Neuron (in vitro differentiated cells): ENCODE measurements around the gene SSBP4.
"Not testable (repeated sequence)": the region's sequence is repeated elsewhere in the genome, so short reads cannot be mapped to it uniquely, and the experiment has no call there.

Source experiments
- H2AFZ ChIP-seq: one replicate; pipeline ENCODE4 v1.6.1; 2013; ENCODE audit warnings: low read depth, mild to moderate bottlenecking, inconsistent platforms, low read length, moderate library complexity
- H3K27me3 ChIP-seq: one replicate; pipeline ENCODE4 v1.6.1; 2013; ENCODE audit warnings: low read length; ENCODE audit not compliant: insufficient read depth
- H3K36me3 ChIP-seq: one replicate; pipeline ENCODE4 v1.6.1; 2013; ENCODE audit warnings: low read length; ENCODE audit not compliant: insufficient read depth
- H3K4me1 ChIP-seq: one replicate; pipeline ENCODE4 v1.6.1; 2013; ENCODE audit warnings: low read length; ENCODE audit not compliant: insufficient read depth
- H3K4me3 ChIP-seq: 2 replicates; pipeline ENCODE4 v1.5.1; 2013; ENCODE audit warnings: mild to moderate bottlenecking, low read length, moderate library complexity
- H3K9me3 ChIP-seq: one replicate; pipeline ENCODE4 v1.6.1; 2013; ENCODE audit warnings: low read length

The SSBP4 gene

DNA sequence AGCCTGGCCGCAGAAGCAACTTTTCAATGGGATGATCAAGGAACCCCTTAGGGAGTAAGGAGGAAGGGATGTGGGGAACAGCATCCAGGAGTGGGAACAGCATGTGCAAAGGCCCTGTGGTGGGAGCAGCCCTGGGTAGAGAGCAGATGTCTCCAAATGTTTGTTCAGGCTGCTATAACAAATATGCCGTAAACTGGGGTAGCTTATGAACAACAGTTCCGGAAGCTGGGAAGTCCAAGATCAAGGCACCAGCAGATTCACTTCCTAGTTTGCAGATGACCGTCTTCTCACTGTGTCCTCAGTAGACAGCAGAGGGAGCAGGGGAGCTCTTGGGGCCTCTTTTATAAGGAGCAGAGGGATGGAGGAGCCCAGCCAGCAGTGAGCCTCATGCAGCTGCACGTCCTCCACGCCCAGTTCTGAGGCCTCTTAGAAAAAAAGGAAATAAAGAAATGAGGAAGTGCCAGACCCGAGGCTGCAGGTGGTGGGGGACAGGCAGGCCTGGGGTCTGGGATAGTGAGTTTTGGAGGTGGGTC is 17.6 kb upstream of the SSBP4 start:
- H2AFZ ChIP-seq: no peak overlapping the region
- peaks cover 7% of the 10 kb centered on the region for H3K4me1 ChIP-seq
- H3K9me3 ChIP-seq: no peaks in the 10 kb centered on the region
- H3K4me3 ChIP-seq: no peak overlapping the region
- H3K27me3 ChIP-seq: peaks cover 3% of the 10 kb centered on the region
- H3K36me3 ChIP-seq: no peaks in the 10 kb centered on the region

- H3K27me3 ChIP-seq, H3K9me3 ChIP-seq, H3K36me3 ChIP-seq, H2AFZ ChIP-seq, H3K4me3 ChIP-seq, H3K4me1 ChIP-seq: not testable (repeated sequence)
Observed at GRCh38 chr19:18402455-18403248, 16.5 kb upstream of the SSBP4 start.

GRCh38 chr19:18405754-18406153 is 13.4 kb upstream of the SSBP4 start:
- H3K4me1 ChIP-seq, H2AFZ ChIP-seq, H3K27me3 ChIP-seq, H3K4me3 ChIP-seq, H3K9me3 ChIP-seq, H3K36me3 ChIP-seq: not testable (repeated sequence)

DNA sequence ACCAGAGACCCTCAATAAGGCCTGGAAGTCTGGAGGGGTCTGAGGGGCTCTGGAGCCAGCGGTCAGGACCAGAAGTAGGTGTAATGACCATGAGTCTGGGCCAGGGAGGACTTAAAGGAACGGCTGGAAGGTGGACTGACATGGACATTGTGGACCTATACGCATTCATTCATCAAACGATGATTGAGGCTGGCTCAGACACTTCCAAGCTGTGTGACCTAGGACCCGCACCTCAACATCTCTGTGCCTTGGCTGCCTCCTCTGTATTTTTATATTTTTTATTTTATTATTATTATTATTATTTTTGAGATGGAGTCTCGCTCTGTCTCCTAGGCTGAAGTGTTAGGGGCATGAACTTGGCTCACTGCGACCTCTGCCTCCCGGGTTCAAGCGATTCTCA is 12.4 kb upstream of the SSBP4 start:
- no peaks in the 10 kb centered on the region for H3K27me3 ChIP-seq
- H2AFZ ChIP-seq: no peak overlapping the region

GRCh38 chr19:18408053-18408476 is 11.1 kb upstream of the SSBP4 start:
- H3K36me3 ChIP-seq: no peaks in the 10 kb centered on the region

More for the DNA sequence above, 12.4 kb upstream of the SSBP4 start:
- Histone ChIP-seq H3K4me1 (peaks cover 3% of the 10 kb centered on the region), H3K36me3 (no peaks in the 10 kb centered on the region), H3K9me3 (no peaks in the 10 kb centered on the region), H3K4me3 (no peak overlapping the region)

DNA sequence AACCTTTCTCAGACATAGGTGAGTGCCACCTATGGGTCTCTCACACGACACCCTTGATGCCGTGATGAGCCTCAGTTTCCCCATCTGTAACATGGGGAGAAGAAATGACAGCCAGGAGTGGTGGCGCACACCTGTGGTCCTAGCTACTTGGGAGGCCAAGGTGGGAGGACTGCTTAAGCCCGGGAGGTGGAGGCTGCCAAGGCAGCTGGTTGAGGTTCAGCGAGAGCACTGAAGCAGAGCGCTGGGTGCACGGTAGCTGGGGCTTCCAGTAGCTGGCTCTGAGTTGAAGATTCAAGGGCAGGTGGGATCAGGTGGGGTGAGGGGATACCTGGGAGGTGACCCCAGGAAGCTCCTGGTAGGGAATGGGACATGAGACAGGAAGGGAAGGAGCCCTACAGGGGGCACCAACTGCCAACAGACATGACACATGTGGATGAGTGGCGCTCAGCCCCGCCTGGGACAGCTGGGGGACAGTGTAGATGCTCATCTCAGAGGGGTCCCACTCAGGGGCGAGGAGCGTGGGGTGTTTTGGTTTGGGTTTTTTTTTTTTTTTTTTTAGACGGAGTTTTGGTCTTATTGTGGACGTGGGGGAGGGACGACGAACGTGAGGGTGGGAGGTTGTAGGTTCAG is 6.5 kb upstream of the SSBP4 start:
- Histone ChIP-seq H3K4me3 (no peak overlapping the region), H3K9me3 (no peaks in the 10 kb centered on the region), H3K4me1 (peaks cover 33% of the 10 kb centered on the region), H2AFZ (no peak overlapping the region), H3K36me3 (no peaks in the 10 kb centered on the region), H3K27me3 (no peaks in the 10 kb centered on the region)

More at GRCh38 chr19:18408053-18408476, 11.1 kb upstream of the SSBP4 start:
- no peak overlapping the region for H2AFZ ChIP-seq
- no peak overlapping the region for H3K4me3 ChIP-seq
- H3K27me3 ChIP-seq: no peaks in the 10 kb centered on the region
- H3K9me3 ChIP-seq: no peaks in the 10 kb centered on the region
- peaks cover 3% of the 10 kb centered on the region for H3K4me1 ChIP-seq

GRCh38 chr19:18414504-18415177 is 4.6 kb upstream of the SSBP4 start:
- H3K9me3 ChIP-seq: no peaks in the 10 kb centered on the region
- H3K4me3 ChIP-seq: no peak overlapping the region
- H3K27me3 ChIP-seq: no peaks in the 10 kb centered on the region
- no peaks in the 10 kb centered on the region for H3K36me3 ChIP-seq
- H3K4me1 ChIP-seq: peaks cover 46% of the 10 kb centered on the region
- H2AFZ ChIP-seq: no peak overlapping the region

DNA sequence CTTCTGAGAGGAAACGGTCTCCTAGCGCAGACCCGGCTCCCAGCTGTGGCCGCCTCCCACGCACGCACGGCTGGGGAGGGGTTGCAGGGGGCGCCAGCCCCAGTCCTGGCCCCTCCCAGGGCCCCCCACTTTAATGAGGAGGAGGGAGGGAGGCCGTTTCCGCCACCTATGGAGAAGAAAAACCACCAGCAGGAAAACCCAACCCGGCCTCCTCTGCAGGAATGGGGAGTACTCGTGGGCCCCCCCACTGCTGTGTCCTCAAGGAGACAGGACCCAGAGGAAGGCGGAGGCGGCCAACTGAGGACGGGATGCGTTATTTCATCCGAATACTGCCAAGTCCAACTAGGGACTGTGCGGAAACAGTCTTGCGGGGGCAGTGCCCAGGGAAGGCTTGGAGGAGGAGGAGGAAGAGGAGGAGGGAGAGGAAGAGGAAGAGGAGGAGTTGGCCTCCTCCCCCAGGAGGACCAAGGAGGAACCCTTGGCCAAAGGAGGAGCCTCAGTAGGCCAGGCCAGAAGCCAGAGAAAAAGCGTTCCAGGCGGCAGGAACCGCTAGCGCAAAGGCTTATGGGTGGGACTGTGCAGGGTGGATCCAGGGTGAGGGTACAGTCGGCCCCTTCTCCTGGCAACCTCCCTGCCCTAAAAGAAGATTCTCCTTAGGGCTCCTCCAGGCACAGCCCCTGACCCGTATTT is 3.9 kb upstream of the SSBP4 start:
- no peak overlapping the region for H3K4me3 ChIP-seq
- H2AFZ ChIP-seq: no peak overlapping the region
- no peaks in the 10 kb centered on the region for H3K36me3 ChIP-seq
- H3K9me3 ChIP-seq: no peaks in the 10 kb centered on the region
- H3K27me3 ChIP-seq: no peaks in the 10 kb centered on the region
- H3K4me1 ChIP-seq: peaks cover 47% of the 10 kb centered on the region

DNA sequence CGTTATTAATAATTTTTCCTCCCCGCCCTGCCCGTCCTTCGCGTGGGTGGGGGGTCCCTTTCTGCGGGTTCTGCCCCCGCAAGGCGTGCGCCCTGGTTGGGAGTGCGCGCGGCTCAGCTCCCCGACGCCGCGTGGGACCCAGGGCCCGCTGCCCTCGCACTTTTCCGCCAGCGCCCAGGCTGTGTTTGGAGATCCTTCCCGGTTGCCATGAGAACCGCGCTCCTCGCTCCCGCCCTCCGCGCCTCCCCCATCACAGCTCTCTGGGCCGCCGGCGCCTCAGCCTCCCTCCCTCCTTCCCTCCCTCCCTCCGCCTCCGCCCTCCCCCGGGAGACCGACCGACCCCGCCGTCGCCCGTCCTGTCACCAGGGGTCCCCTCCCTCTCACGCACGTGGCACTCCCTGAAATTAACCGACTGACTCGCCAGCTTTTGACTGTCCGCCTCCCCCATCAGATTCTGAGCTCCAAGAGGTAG is 2.4 kb upstream of the SSBP4 start:
- peak overlapping the region; percentile 66 for H2AFZ ChIP-seq
- no peaks in the 10 kb centered on the region for H3K9me3 ChIP-seq
- H3K4me3 ChIP-seq: peak overlapping the region; percentile 40
- no peaks in the 10 kb centered on the region for H3K36me3 ChIP-seq
- peaks cover 52% of the 10 kb centered on the region for H3K4me1 ChIP-seq
- no peaks in the 10 kb centered on the region for H3K27me3 ChIP-seq

GRCh38 chr19:18417250-18418028 is 1.8 kb upstream of the SSBP4 start:
- Histone ChIP-seq H3K4me1 (peaks cover 52% of the 10 kb centered on the region), H3K4me3 (peak overlapping the region; percentile 40), H3K27me3 (no peaks in the 10 kb centered on the region), H3K36me3 (no peaks in the 10 kb centered on the region), H2AFZ (peak overlapping the region; percentile 8), H3K9me3 (no peaks in the 10 kb centered on the region)

GRCh38 chr19:18418029-18418482 is 1.1 kb upstream of the SSBP4 start:
- Histone ChIP-seq H3K36me3 (no peaks in the 10 kb centered on the region), H3K4me3 (peak overlapping the region; percentile 22), H3K4me1 (peaks cover 52% of the 10 kb centered on the region), H3K9me3 (no peaks in the 10 kb centered on the region), H3K27me3 (no peaks in the 10 kb centered on the region), H2AFZ (no peak overlapping the region)
